ENCODE measurements around the gene ARL8A.
A peak's percentile ranks its signal among the peaks of the same experiment; 100 is the strongest.

ARL8A gene

GRCh38 chr1:202135221-202135721 is 9.3 kb downstream of the ARL8A start:
- peak; percentile 32 to 41 for DNase-seq (ENCODE audit: low read depth in 2 of 2)

DNA sequence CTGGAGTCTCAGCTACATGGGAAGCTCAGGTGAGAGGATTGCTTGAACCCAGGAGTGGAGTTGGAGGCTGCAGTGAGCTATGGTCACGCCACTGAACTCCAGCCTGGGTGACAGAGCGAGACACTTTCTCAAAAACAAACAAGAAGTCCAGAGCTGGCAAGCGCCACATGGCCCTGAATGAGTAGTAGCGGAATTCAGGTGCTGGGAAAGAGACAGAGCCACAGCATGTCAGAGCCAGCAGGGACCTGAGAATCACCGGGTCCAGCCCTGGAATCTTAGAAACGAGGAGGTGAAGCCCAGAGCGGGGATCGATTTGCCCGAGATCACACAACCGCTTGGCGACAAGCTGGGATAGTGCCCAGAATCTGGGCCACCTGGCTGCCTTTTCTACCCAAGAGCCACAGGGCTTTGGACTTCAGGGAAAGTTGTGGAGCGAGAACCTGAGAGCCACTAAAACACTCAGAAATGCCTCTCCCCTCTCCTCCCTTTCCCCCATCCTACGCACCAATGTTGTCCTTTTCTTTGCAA is 9.8 kb downstream of the ARL8A start:
- no peak for DNase-seq (ENCODE audit: low read depth in 2 of 2)

DNA sequence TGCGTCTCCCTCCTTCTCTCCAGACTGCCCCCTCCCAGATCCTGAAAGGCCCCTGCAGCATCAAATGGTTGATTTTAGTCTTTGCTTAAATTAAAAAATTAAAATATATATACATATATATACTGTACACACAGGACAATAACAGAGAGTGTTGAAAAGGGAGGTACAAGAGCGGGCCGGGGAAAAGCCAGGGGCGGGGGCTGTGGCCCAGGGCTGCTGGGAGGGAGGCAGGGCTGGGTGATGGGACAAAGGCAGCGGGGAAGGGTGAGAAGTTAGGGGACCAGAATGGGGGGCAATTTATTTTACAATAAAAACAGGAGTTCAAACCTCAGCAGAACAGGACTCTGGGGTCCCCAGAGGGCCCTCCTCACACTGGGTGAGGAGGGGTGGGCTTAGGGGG is 10.5 kb downstream of the ARL8A start:
- no peak for DNase-seq (ENCODE audit: low read depth in 2 of 2)

DNA sequence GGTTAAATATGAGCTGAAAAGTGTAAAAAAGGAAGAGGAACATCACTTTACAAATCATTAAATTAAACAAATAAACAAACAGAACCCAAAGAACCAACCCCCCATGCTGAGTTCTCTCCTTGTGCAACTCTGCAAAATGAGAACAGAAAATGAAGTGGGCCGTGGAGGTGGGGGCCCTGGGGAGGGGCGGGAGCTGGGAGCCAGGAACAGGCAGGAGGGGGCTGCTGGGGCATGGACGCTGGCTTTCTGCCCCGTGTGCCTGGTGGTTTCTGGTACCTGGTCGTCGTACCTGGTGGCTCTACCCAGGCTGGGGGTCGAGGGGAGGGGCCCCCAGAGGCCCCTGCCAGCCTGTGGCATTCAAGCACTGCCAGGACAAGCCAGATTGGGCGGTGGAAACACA is 11.0 kb downstream of the ARL8A start:
- DNase-seq (ENCODE audit: low read depth in 2 of 2) = no peak

GRCh38 chr1:202133001-202133400 is 11.5 kb downstream of the ARL8A start:
- DNase-seq (ENCODE audit: low read depth in 2 of 2) = no peak

GRCh38 chr1:202131956-202132821 is 12.3 kb downstream of the ARL8A start:
- no peak for DNase-seq (ENCODE audit: low read depth in 2 of 2)

- no peak for DNase-seq (ENCODE audit: low read depth in 2 of 2)
These were observed 13.6 kb downstream of the ARL8A start for GRCh38 chr1:202130816-202131522.

DNA sequence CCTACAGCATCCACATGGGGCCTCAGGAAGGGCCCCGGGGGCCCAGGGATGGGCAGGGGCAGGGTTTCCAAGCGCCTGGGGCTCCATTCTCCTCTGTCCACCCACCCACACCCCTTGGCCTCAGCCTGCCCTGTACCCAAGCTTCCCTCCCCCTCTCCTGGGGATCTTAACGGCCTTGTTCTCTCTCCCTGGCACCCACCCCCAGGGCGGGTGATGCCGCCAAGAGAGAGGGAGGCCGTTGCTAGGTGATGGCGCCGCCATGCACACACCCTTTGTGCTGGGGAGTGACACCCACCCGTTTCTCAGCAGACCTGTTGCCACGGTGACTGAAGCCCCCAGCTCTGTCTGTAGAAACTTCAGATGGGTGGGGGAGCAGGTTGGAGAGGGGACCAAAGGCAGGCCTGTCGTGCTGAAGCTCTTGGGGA is 14.2 kb downstream of the ARL8A start:
- no peak for DNase-seq (ENCODE audit: low read depth in 2 of 2)

DNA sequence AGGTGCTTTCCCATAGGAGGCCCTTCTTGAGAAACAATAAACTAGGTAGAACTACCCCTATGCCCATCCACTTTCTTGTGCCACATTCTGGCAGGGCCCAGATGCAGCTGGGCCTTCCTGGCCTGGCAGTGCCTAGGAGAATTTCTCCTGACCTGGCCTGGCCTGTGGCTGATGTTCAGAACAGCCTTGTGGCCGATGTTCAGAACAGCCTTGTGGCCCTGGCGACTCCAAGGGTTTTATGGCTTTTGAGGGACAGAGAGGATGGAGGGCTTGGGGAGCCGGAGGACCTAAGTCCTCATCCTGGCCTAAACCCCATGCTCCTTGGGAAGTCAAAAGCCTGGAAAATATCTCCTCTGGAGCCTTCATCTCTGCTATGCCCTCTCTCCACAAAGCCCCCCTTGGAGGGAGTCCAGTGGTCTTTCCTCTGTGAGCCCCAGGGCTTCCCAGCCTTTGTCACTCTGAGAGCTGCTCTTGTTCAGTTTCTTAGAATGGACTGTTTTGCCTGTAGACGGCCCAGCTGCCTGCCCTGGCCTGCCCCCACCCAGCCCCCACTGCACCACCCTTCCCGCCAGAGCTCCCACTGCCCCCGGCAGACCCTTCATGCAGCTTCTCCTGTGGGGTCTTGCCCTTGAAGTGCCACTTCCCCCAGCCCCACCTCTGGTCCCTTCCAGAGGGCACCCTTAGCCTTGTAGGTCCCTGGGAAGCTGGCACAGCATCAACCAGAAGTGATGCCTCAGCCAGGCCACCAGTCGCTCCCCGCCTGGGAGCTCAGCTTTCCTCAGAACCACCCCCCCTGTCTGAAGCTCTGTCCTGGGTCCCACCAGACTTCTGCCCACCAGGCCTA is 14.9 kb downstream of the ARL8A start:
- no peak for DNase-seq (ENCODE audit: low read depth in 2 of 2)

GRCh38 chr1:202127836-202128622 is 16.5 kb downstream of the ARL8A start:
- no peak for DNase-seq (ENCODE audit: low read depth in 2 of 2)

DNA sequence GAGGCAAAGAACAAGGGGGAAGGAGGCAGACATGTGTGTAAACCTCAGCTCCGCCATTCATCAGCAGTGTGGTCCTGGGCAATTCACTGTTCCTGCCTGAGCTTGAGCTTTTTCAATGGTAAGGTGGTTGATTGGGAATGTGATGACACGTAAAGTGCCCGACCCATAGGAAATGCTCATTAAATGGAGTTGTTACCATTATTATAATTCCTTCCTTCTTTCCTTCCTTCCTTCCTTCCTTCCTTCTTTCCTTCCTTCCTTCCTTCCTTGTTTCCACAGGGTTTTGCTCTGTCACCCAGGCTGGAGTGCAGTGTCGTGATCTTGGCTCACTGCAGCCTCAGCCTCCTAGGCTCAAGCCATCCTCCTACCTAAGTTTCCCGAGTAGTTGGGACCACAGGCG is 17.5 kb downstream of the ARL8A start:
- no peak for DNase-seq (ENCODE audit: low read depth in 2 of 2)

DNA sequence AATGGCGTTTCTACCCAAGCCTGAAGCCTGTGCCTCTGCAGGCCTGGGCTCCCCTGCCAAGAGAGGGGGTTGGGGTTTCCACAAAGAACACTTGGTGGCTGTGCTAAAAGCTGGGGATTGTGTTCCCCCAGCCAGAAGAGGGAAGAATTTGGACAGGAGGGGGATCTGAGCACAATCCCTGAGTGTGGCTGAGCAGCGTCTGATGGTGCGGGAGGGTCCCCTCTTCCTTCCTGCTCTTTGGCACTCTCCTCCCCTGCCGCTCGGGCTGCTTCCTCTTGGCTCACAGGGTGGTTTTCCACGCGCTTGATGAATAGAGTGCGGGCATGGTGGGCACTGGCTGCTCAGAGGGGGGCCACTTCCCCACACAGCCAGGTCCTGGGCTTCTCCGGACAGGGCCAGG is 18.1 kb downstream of the ARL8A start:
- DNase-seq (ENCODE audit: low read depth in 2 of 2) = no peak

DNA sequence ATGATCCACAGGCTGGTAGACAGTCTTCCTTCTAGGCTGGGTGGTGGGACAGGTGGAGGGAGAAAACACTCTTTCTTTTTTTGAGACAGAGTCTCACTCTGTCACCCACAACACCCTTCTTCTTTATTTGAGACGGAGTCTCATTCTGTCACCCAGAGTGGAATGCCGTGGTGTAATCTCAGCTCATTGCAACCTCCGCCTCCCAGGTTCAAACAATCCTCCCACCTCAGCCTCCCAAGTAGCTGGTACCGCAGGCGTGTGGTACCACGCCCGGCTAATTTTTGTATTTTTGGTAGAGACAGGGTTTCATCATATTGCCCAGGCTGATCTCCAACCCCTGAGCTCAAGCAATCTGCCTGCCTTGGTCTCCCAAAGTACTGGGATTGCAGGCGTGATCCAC is 18.9 kb downstream of the ARL8A start:
- DNase-seq (ENCODE audit: low read depth in 2 of 2) = no peak

DNA sequence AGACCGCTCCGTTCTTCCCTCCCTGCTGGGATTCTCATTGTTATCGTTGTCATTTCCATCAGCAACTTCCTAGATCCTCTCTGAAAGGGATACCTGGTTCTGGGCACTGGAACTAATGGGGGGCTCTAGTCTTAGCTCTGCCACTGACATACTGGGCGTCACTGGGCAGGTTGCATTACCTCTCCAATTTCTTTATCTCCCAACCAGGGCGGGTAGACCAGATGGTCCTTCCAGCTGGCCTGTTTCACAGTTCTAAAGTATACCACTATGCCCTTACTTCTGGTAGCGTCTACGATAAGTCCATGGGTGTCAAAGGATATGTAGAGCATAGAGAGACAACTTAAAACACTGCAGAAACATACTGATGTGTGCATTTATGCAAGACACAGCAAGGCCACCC is 20.4 kb downstream of the ARL8A start:
- no peak for DNase-seq (ENCODE audit: low read depth in 2 of 2)

GRCh38 chr1:202123336-202123813 is 21.2 kb downstream of the ARL8A start:
- DNase-seq (ENCODE audit: low read depth in 2 of 2) = no peak

DNA sequence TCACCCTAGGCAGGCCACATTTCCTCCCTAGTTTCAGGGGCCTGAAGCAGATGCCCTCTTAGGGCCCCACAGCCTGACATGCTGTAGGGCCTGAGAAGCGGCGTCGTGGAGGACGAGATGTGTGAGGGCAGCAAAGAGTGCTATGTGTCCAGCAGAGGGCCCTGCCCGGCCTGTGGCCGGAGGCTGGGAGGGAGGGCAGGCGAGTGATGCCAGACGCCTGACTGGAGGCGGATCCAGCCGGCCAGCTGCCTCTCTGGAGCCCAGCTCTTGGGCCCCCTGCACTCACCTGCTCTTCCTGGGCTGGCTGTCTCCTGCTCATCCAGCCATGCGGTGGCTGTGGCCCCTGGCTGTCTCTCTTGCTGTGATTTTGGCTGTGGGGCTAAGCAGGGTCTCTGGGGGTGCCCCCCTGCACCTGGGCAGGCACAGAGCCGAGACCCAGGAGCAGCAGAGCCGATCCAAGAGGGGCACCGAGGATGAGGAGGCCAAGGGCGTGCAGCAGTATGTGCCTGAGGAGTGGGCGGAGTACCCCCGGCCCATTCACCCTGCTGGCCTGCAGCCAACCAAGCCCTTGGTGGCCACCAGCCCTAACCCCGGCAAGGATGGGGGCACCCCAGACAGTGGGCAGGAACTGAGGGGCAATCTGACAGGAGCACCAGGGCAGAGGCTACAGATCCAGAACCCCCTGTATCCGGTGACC is 21.8 kb downstream of the ARL8A start, which contains the start of gene GPR37L1:
TSS of gene GPR37L1 (plus strand) at position 279 of the 697 bp plus-strand sequence. CDS start at position 326, 47 bp downstream.
- no peak for DNase-seq (ENCODE audit: low read depth in 2 of 2)

DNA sequence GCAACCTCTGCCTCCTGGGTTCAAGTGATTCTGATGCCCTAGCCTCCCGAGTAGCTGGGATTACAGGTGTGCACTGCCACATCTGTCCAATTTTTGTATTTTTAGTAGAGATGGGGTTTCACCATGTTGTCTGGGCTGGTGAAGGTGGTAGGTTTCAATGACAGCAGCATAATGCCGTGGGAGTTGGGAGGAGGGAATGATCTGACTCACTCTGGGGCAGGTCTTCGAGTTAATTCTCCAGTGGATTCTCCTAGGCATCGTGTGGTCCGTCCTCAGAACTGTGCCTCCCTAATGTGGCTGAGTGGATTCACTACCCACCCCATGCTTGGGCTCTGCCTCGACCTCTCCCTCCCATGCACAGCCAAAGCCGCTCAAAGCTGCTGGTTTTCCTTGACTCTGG is 23.5 kb downstream of the ARL8A start:
- DNase-seq (ENCODE audit: low read depth in 2 of 2) = no peak

GRCh38 chr1:202117898-202118371 is 26.6 kb downstream of the ARL8A start:
- no peak for DNase-seq (ENCODE audit: low read depth in 2 of 2)

DNA sequence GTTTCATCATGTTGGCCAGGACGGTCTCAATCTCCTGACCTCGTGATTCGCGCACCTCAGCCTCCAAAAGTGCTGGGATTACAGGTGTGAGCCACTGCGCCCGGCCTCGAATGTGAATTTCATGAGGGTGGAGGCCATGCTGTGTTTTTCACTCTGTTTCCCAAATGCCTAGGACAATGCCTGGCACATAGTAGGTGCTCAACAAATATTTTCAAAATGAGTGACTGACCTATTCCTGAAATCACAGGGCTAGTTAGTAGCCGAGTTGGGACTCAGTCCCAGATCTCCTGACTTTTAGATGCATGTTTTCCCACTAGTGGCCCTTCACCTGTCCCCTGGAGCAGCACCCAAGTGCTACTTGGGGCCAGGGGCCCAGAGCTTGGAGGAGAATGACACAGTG is 28.2 kb downstream of the ARL8A start:
- DNase-seq (ENCODE audit: low read depth in 2 of 2) = no peak
